GM21825 (cell line): ENCODE data around the gene TMEM86B.
"Not testable (repeated sequence)": the region's sequence is repeated elsewhere in the genome, so short reads cannot be mapped to it uniquely, and the experiment has no call there.

Experiments
- ATAC-seq: cut with Tn5 transposase; IDR thresholded peaks from one replicate; pipeline ENCODE4 v1.9.1; 2021; ENCODE audit warnings: mild to moderate bottlenecking, moderate library complexity; ENCODE audit not compliant: unreplicated experiment

Gene TMEM86B

DNA sequence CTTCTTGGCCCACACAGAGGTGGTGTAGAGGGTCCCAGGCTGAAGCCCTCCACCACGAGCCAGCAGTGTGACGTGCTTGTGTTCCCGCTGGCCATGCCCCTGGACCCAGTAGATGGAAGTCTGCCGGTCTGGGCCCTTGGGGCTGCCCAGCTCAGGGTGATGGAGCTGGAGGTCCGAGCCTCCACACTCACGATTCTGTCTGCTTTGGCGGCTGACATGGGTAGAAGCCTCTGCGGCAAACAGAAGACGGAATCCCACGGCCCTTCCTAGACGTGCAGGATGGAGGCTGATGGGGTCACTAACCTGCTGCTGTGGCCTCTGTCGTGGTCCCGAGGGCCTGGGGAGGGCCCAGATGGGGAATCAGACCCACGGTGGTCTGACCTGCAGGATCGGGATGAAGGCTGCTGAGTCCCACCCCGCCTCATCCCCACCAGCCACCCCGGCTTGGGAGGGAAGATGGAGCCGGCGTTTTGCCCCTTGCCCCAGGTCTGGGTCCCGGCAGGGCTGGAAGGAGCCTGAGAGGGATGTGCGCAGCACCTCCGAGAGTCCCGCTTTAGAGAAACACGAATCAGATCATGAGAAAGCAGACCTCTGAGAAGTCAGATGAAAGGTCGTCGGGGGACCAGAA is 4.4 kb downstream of the TMEM86B start:
- no peak for ATAC-seq

DNA sequence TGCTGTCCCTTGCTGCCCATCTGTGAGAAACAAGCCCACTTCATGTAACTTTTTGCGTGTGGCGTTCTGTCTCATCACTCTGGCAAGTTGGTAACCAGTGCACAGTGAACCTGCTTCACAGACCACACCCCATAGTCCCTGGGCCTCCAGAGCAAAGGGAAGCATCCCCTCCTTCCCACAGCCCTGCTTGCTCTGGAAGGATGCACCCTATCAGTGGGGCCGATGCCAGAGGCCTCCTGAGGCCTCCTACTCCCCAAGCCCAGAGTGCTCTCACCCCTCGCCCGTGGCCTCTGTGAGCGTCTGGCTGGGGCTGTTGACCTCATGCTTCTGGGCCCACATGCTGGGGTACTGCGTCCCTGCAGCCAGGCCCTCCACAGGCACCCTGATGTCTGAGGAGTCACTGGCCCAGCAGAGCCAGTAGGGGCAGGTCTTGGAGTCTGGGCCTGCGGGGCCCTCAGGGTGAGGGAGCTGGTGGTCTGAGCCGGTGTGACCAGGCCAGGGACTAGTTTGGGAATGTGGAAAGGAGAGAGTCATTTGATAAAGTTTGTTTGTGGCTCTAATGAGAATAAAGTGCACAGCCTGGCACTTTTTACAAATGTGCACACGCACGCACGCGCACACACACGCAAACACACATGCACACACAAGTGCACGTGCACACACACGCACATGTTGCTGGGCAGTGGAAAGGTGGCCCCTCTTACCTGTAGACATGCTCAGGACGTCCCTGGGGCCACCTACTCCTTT is 5.1 kb downstream of the TMEM86B start:
- no peak for ATAC-seq

DNA sequence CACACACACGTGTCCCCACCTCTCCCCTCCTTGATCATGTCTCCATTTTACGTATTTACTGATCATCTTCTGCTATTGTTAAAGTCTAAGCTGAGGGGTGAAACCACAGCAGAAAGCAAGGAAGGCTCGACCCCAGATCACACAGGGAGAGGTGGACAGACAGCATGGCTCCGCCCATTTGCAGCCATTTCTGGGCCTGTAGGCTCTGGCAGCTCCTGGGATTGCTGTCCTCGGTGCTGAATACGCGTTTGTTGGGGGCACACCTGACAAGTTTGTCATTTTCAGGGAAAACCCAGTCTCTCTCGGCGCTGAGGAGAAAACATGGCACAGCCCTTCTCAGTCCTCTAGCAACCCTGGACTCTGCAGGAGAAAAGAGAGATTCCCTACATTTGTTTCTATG is 8.0 kb downstream of the TMEM86B start:
- ATAC-seq: no peak

DNA sequence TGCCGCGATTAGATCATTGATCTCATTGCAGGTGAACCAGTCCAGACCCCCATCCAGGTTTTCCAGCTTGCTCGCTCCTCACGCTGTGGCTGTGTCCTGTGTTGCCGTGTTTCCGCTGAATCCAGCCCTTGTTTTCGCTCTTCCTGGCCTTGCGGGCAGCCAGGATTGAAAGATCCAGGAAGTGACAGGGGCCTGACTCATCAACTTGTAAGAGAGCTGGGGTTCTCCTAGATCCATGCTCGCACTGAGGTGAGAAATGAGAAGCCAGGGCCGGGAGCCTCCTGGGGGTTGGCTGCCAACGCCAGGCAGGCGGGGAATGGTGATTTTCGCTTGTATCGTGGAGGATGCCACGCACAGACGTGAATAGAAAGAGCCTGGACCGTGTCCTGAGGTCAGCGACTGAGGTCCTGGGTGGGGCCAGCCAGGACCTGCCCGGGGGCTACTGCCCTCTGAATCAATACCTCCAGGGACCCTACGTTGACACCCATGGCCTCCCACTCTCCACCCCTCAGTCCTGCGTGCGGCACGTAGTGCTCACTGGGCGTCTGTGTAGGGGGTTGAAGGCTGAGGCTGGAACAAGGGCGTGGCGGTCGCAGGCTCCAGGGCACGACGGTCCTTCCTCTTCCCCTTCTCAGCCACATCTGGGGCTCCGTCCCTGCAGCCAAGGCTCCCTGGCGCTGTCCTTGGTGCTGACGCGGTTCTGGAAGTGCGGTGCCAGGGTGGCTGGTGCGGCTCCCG is 11.9 kb downstream of the TMEM86B start:
- ATAC-seq: no peak

DNA sequence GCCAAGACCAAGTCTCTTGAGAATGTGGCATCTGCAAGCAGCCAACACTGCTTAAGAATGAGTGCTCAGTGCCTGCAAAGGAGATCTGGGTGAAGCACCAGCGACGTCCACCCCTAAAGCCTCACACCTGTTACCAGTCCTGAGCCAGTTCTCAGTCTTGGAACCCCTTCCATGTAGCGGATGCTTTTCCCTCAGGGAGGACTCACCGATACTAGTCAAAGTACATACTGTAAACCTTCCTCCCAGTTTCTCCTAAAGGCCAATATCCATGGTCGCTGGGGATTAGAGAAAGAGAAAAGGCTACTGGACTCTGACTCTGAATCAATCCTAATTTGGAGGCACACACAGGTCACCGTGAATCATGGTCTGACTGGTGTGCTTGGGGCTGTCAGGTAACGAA is 15.0 kb downstream of the TMEM86B start:
- ATAC-seq: no peak

DNA sequence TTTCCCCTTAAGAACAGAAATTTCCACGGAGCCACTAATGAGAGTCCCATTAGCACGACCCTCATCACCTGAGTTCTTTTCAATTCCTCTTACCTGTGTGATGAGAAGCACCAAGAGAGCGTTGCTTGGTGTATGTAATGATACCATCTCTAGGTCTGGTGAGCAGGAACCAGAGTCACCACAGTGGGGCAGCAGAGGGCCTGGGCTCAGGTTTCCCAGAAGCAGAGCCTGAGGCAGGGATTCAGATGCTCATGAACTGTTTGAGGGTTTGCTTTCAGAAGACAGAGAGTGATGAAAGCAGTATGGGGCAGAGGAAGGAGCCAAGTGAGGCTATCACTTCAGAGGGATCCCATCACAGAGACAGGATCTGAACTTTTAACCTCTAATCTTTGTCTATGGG is 16.1 kb downstream of the TMEM86B start:
- ATAC-seq: no peak

DNA sequence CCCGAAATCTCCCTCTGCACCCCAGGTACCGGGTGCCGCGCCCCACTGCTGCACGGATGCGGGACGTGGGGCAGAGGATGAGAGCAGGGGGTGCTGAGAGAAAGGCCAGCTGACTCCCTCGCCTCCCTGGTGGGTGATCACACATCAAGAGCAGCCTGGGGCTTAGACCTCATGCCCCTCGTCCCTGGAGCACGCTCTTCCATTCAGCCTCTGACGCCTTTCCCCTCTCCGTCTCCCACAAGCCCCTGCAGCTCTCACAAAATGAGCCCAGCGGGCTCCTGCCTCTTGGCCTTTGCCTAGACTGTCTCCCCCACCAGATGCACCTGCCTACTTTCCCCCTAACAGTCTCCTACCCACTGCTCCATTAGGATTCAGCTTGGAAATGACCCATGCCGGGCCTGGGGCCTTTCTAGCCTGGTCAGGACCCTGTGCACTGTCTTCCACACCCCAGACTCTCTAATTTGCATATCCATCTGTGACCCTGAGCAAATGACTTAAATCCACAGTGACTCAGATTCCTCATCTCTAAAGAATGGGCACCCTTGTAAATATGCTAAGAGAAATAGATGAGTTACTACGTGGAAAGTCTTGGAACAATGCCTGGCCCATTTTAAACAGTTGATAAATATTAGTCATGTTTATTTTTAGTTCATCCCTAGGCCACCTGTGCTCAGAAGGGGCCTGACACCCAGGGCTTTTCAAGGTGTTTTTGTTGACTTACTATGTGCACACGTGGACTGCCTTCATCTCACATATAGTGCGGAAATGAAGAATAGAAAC is 18.7 kb downstream of the TMEM86B start:
- ATAC-seq: no peak

DNA sequence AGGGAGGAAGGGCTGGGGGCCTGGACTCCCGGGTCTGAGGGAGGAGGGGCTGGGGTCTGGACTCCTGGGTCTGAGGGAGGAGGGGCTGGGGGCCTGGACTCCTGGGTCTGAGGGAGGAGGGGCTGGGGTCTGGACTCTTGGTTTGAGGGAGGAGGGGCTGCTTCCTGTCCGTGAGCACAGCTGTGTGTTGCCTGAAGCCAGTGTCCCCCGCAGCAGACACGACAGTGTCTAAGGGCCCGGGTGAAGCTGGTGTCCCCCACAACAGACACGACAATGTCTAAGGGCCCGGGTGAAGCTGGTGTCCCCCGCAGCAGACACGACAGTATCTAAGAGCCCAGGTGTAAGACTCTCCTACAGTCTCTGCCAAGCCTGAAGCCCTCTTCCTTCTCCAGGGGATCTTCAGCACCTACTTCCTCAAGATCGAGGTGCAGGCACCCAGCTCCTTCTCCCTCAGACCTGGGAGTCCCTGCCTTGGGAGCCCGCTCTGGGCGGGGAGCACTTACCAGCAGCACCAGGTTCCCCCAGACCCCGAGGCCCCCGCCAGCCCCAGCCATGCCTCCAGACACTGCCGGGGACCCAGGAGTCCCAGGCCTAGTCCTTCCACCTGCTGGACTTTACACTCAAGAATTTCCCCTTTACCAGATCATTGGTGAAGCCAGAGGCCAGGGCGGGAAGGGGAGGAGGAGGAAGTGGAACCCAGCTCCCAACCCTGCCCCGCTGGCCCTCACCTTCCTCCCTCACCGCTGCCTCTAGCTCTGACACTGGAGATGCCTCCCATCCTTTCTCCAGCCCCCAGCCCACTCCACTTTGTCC is 19.5 kb downstream of the TMEM86B start, which contains the start of gene PTPRH:
Gene PTPRH (minus strand): TSS at position 622 of the 813 bp plus-strand sequence. CDS start 68 bp downstream, at position 554.
- no peak for ATAC-seq

DNA sequence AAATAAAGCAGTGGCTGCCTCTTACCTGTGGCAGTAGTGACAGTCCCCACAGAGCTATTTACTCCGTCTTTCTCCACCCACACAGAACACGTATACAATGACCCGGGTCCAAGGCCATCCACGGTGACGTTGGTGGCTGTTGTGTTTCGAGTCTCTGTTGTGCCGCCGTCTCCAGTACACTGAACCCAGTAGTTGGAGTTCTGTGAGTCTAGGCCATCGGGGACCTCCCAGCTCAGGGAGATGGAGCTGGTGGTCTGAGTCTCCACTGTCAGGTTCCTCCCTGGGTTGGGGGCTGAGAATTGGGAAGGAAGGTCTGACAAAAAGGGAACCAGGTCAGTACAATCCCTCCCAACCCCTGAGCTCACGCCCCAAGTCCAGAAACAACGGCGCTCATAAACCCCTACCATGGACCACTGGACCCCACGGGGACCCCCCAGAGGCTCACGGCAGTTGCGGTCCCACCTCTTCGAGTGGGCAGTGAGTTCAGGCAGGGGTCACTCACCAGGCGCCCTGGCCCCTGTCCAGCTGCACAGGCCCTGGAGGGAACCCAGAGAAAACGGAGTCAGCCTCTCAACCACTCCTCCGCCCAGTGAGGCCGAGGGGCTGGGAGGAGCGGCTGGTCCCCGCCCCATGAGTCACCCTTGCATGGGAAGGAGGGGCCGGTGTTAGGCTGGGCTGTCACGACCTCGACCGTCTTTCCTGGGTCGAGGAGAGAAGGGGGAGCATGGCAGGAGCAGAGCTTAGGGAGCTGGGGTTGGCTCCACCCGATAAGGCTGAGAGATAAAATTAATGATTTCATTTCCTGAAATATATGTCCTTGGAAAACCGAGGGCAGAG is 21.7 kb downstream of the TMEM86B start:
- ATAC-seq: no peak

DNA sequence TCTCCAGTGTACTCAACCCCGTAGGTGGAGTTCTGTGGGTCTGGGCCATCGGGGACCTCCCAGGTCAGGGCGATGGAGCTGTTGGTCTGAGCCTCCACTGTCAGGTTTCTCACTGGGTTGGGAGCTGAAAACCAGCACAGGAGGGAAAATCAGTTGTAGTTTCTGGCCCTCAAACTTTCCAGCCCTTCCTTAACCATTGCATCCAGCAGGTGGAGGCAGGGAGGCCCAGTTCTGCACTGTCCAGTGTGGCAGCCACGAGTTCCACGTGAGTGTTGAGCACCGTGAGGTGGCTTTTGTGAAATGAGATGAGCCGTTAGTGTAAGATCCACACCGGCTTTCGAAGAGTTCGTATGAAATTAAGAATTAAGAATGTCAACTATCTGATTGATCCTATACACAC is 26.4 kb downstream of the TMEM86B start:
- ATAC-seq: not testable (repeated sequence)

DNA sequence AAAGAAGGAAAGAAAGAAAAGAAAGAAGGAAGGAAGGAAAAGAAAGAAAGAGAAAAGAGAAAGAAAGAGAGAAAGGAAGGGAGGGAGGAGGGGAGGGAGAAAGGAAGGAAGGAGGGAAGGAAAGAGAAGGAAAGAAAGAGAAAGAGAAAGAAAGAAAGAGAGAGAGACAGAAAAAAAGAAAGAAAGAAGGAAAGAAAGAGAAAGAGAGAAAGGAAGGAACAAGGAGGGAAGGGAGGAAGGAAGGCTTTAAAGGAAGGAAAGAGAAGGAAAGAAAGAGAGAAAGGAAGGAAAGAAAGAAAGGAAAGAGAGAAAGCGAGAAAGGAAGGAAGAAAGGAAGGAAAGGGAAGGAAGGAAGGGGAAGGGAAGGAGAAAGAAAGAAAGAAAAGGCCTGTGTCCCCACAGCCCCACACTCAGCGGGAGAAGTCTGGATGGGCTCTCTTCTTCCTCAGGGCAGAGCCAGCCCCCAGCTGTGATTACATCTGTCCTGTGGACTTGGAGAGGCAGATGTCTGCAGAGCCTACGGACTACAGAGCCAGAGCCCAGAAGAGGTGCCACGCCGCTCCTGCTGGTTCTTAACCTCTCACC is 28.9 kb downstream of the TMEM86B start:
- ATAC-seq: no peak

DNA sequence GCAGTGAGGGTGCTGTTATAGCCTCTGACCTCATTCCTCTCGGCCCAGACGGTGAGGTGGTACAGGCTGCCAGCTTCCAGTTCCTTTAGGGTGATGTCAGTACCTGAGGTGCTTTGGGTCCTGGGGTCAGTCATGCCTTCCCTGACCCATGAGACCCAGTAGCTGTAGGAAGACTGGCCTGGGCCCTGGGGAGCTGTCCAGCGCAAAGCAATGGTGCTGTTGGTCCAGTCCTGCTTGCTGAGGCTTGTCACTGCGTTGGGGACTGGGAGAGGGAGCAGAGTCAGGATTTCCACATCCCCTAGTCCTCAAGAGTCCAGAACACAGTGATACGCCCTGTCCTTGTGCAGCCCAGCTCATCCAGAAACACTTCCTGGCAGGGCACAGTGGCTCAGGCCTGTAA is 29.9 kb downstream of the TMEM86B start:
- ATAC-seq: no peak

DNA sequence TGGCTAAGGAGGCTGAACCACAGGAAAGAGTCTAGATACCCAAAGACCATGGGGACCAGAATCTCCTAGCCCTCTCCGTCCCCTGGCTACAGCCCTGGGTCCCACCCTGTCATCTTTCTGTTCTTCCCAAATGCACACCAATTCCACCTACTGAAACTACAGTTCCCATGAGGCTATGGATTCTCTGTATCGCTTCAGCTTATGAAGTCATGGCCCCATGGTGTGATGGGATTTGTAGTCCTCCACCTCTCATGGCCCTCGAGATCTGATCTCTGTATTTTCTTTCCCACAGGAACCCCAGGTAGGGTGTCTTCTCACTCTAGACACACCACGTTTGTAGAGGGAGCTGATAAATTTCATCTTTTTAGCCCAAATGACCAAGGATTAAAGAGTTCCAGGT is 31.0 kb downstream of the TMEM86B start:
- ATAC-seq: no peak

DNA sequence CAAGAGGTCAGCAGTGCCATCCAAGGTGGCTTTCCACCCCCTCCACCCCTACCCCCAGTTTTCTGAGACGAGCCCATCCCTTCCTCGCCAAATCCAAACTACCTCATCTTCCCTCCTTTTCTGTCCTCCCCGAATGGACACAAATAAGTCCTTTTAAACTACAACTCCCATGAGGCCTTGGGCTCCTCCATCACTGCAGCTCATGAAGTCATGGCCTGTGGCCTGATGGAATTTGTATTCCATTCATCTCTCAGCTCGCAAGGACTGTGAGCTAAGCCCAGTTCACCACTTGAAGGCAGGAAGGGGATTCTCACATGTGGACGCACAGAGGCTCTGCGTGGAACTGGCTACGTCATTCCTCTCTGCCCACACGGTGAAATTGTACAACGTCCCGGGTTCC is 31.8 kb downstream of the TMEM86B start:
- no peak for ATAC-seq

DNA sequence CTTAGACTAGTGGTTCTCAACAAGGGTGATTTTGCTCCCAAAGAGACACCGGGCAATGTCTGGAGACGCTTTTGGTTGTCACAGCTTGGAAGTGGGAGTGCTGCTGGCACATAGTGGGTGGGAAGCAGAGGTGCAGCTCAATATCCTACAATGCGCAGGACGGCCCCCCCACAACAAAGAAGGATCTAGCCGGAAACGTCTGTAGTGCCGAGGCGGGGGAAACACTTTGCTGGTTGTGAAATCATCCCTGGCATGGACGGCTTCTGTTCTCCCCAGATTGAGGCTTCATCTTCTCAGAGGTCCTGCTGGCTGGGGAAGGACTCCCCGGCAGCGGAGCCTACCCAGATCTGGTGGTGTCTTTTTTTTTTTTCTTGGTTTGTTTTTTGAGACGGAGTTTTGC is 35.1 kb downstream of the TMEM86B start:
- ATAC-seq: no peak

DNA sequence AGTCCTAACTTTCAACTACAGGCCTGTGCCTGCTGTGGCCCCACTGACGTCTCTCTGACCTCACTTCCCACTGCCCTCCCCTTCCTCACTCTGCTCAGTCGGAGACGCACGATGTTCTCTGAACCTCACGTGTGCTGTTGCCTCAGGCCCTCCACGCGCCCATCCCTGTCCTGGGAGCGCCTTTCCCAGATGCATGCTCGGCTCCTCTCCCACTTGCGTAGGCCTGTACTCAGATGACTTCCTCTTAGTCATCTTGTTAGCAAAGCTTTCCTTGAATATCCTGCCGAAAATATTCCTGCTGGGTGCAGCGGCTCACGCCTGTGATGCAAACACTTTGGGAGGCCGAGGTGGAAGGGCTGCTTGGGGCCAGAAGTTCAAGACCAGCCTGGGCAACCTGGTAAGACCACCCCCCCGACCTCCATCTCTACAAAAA is 39.1 kb downstream of the TMEM86B start:
- ATAC-seq: no peak

DNA sequence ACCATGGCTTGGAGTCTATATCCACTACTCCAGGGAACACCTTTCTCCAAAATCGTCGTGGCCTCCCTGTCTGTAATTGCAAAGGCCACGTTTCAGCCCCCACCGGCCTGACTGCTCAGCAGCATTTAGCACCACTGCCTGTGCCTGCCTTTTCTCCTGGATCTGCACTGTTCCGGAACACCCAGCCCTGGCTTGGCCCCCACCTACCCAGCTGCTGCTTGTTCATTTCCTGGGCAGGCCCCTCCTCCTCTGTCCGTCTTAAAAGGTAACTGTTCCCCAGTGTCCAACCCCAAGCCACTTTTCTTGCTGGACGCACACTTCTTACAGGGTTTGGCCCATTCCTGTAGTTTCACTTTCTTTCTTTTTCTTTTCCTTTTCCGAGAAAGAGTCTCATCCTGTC is 39.9 kb downstream of the TMEM86B start:
- no peak for ATAC-seq

DNA sequence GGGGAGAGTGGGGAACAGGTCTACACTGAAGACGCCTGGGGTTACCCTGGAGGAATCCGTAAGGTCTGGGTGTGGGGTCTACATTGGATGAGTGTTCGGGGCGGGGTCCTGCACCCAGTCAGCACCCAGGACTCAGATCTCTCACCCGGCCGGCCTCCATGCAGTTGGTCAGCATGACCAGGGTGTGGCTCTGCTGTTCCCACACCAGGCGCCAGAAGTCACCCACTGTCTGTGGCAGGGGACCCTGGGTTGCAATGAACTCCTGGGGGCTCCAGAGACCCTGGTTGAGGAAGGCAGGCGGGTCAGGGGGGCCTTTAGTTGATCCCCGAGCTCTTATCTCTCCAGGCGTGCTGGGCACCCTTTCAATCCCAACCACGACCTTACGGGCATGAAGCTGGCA is 42.5 kb downstream of the TMEM86B start:
- no peak for ATAC-seq

DNA sequence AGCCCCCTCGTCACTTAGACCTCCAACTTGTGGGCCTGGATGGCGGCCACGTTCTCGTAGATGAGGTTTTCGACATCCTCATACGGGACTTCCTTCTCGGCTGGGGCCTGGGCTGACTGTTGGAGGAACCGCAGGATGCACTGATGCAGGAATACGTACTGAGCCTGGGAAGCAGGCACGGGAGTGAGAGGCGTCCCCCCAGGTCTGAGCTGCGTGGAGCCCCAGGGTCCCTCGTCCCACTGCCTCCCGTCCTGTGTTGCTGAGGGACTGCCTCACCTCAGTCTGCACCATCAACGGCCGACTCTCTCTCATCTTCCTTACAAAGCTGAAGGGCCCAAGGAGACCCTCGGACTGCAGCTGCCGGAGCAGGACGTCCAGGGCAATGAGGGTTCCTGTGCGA is 46.8 kb downstream of the TMEM86B start:
- ATAC-seq: no peak
